SK-N-MC (cell line): ENCODE measurements around the gene FOXP1.

Source experiments
- FOXP2 ChIP-seq: optimal IDR thresholded peaks from 2 replicates; pipeline ENCODE3; 2011; ENCODE audit warnings: mild to moderate bottlenecking, moderate library complexity; ENCODE audit not compliant: insufficient read depth; ENCODE audit errors: extremely low read length, control extremely low read depth
- POLR2AphosphoS5 ChIP-seq: IDR thresholded peaks from 2 replicates; pipeline ENCODE4 v1.6.1; 2012; ENCODE audit warnings: mild to moderate bottlenecking, low read depth, low read length, borderline replicate concordance

DNA sequence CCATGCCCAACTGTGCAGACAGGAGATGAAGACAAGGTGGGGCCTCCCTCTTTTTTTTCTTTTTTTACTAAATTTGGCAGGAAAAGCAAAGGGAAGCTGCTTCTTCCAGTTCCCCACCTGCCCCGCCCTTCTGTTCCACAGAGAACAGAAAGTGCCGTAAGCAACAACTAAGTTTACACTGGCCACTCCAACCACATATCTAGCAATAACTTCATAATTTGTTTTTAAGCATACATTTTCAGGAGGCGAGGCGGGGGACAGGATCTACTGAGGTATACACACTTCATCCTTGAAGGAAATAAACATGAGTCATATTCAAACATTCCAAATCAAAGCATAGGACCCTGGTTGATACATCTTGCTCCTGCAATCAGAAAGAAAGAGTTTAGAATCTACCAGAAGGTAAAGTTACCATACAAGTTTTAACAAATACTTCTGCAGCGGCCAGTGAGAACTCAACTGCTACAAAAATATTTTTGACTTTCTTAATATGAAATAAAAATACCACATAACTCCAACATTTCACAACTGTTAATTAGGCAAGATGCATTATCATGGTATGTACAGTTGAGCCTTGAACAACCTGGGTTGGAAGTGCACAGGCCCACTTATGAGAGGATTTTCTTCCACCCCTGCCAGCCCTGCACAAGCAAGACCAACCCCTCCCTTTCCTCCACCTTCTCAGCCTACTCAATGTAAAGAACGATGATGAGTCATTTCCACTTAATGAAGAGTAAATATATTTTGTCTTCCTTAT is 50.7 kb downstream of the FOXP1 start:
- no peak for TF ChIP-seq POLR2AphosphoS5
- no peak for TF ChIP-seq FOXP2
